Neutrophil (primary cell): ENCODE results near the gene SLC6A20.

Experiments
- H3K27ac ChIP-seq: fragments of 200-600 bp; sonication (generic); 2 replicates; pipeline ENCODE4 v1.5.1; 2016; ENCODE audit warnings: mild to moderate bottlenecking, moderate library complexity
- H3K27me3 ChIP-seq: fragments of 200-600 bp; sonication (generic); 2 replicates; pipeline ENCODE4 v1.6.0; 2016; ENCODE audit warnings: mild to moderate bottlenecking
- H3K36me3 ChIP-seq: fragments of 200-600 bp; sonication (generic); 2 replicates; pipeline ENCODE4 v1.5.1; 2017
- H3K4me1 ChIP-seq, 2 experiments: fragments of 200-600 bp in 1 of 2; sonication (generic) in 1 of 2; 1 replicate in 1 of 2; 2 replicates in 1 of 2; pipeline versions ENCODE4 v1.5.1 to v1.6.1; 2013 to 2016; ENCODE audit warnings: low read depth in 1 of 2, low read length in 1 of 2, mild to moderate bottlenecking in 1 of 2, moderate library complexity in 1 of 2; ENCODE audit not compliant: control insufficient read depth in 1 of 2, insufficient read depth in 1 of 2
- H3K4me3 ChIP-seq, 2 experiments: fragments of 200-600 bp in 1 of 2; sonication (generic) in 1 of 2; 1 replicate in 1 of 2; 2 replicates in 1 of 2; pipeline ENCODE4 v1.5.1; 2013 to 2016; ENCODE audit warnings: low read depth in 1 of 2, low read length in 1 of 2, mild to moderate bottlenecking in 1 of 2, moderate library complexity in 1 of 2
- H3K9me3 ChIP-seq: fragments of 200-600 bp; sonication (generic); 2 replicates; pipeline ENCODE4 v1.5.1; 2016
- CTCF ChIP-seq: fragments of 200-600 bp; sonication (generic); IDR thresholded peaks from 2 replicates; pipeline ENCODE4 v1.5.1; 2016; ENCODE audit warnings: antibody characterized with exemption

SLC6A20 gene

GRCh38 chr3:45819543-45819942 is 23.2 kb upstream of the SLC6A20 start:
- Histone ChIP-seq H3K36me3 (no peaks in the 10 kb centered on the region), H3K27ac (no peak overlapping the region), H3K4me1 (no peaks in the 10 kb centered on the region), H3K9me3 (no peaks in the 10 kb centered on the region), H3K27me3 (no peaks in the 10 kb centered on the region), H3K4me3 (no peak overlapping the region)
- TF ChIP-seq CTCF: no peak

- H3K9me3 ChIP-seq: no peaks in the 10 kb centered on the region
- H3K4me1 ChIP-seq: no peaks in the 10 kb centered on the region
- TF ChIP-seq CTCF: no peak
- no peaks in the 10 kb centered on the region for H3K36me3 ChIP-seq
- H3K27me3 ChIP-seq: no peaks in the 10 kb centered on the region
- no peak overlapping the region for H3K27ac ChIP-seq
- H3K4me3 ChIP-seq: no peak overlapping the region
Measured at GRCh38 chr3:45817831-45818522, 21.6 kb upstream of the SLC6A20 start.

GRCh38 chr3:45816544-45816943 is 20.2 kb upstream of the SLC6A20 start:
- no peaks in the 10 kb centered on the region for H3K9me3 ChIP-seq
- no peaks in the 10 kb centered on the region for H3K27me3 ChIP-seq
- H3K4me3 ChIP-seq: no peak overlapping the region
- no peak overlapping the region for H3K27ac ChIP-seq
- H3K36me3 ChIP-seq: no peaks in the 10 kb centered on the region
- H3K4me1 ChIP-seq: no peaks in the 10 kb centered on the region
- TF ChIP-seq CTCF: no peak

- no peak overlapping the region for H3K27ac ChIP-seq
- H3K36me3 ChIP-seq: no peaks in the 10 kb centered on the region
- H3K4me3 ChIP-seq: no peak overlapping the region
- H3K4me1 ChIP-seq: no peaks in the 10 kb centered on the region
- H3K9me3 ChIP-seq: no peaks in the 10 kb centered on the region
- H3K27me3 ChIP-seq: no peaks in the 10 kb centered on the region
- TF ChIP-seq CTCF: no peak
Measured at GRCh38 chr3:45814322-45814721, 18.0 kb upstream of the SLC6A20 start.

- TF ChIP-seq CTCF: no peak
Measured at GRCh38 chr3:45807681-45808540, 11.6 kb upstream of the SLC6A20 start.

More at GRCh38 chr3:45807681-45808540, 11.6 kb upstream of the SLC6A20 start:
- H3K4me1 ChIP-seq: no peaks in the 10 kb centered on the region
- no peaks in the 10 kb centered on the region for H3K36me3 ChIP-seq
- H3K27me3 ChIP-seq: no peaks in the 10 kb centered on the region
- no peaks in the 10 kb centered on the region for H3K9me3 ChIP-seq
- H3K27ac ChIP-seq: no peak overlapping the region
- H3K4me3 ChIP-seq: no peak overlapping the region
